Measurements from ENCODE around the gene MBNL2. TPM values are rescaled to one million over a fixed set of nuclear protein-coding genes. Genes with fewer than 3 reads are reported as not detected.

The MBNL2 gene
- total RNA-seq, 1 donor from 2014 or later, result 31.4 TPM

GRCh38 chr13:97288486-97288900 is 66.4 kb downstream of the MBNL2 start:
- ATAC-seq (peak; percentile 82), DNase-seq (ENCODE audit: low spot score) (peak; percentile 79)

DNA sequence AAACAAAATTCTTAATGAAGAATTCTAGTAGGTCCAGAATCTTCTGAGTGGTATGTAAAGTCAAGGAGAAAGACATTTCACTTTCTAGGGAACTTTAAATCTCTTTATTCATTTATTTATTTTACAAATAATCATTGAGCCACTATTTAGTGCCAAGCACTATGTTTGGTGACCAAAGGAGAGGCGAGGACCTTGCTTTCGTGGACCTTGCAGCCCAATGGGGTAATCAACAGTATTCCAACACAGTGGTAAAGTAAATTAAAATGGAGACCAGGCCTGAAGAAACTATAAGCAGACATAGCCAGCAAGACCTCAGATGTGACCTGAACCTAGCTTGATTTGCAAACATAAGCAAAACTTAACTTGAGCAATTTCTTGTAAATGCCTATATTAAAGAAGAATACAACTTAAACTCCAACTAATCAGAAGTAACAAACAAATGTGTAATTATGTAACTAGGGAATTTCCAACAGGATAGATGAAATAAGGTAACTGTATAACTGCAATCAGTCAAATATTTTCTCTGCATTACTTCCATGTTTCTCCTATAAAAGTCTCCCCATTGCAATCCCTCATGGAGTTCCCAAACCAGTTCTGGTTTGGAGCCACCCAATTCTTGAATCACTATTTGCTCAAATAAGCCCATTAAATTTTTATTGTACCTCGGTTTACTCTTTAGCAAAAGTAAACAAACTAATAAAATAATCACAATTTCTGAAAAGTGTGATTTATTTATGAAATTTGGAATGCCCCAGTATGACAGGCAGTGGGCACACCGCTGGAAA is 67.6 kb downstream of the MBNL2 start:
- ATAC-seq (no peak), DNase-seq (ENCODE audit: low spot score) (no peak)

GRCh38 chr13:97295283-97296182 is 73.4 kb downstream of the MBNL2 start:
- DNase-seq (ENCODE audit: low spot score) (no peak), ATAC-seq (no peak)

DNA sequence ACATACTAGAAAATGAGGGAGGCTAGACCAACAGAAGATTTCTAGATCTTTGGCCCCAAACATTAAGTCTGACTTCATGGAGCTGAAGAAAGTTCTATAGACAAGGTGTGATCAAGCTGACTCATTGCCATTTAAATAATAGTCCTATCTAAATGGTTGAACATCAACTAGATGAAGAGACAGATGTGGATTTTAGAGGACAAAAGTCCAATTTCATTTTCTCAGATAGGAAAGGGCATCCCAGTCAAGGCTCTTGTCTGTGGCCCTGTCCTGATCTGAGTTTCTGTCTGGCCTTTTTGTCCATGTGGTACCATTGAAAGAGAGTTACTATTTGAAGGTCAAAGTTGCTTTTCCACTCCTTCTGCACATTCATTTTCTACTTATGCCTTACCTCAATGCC is 74.6 kb downstream of the MBNL2 start:
- ATAC-seq, result peak; percentile 69
- DNase-seq (ENCODE audit: low spot score), result no peak

- DNase-seq (ENCODE audit: low spot score) (no peak), ATAC-seq (no peak)
Measured at GRCh38 chr13:97298816-97299215, 76.7 kb downstream of the MBNL2 start.

DNA sequence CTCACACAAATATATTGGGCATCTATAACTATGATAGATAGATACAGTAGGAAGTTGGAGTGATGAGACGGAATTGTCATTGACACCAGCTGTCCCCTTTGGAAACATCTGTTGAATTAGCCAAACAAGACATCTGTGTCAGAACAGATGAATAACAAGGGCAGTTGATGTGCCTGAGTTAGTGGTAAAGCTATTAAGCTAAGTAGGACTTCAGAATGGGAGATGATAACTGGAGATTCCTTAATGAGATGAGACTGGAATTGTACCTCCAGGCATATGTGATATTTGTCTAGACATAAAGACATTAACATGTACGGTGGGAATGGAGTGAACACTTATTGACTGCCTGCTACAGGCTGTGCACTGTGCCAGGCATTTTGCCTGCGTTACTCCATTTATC is 78.7 kb downstream of the MBNL2 start:
- ATAC-seq (no peak), DNase-seq (ENCODE audit: low spot score) (no peak)

GRCh38 chr13:97301382-97302095 is 79.4 kb downstream of the MBNL2 start:
- peak; percentile 24 for ATAC-seq
- DNase-seq (ENCODE audit: low spot score), result no peak

DNA sequence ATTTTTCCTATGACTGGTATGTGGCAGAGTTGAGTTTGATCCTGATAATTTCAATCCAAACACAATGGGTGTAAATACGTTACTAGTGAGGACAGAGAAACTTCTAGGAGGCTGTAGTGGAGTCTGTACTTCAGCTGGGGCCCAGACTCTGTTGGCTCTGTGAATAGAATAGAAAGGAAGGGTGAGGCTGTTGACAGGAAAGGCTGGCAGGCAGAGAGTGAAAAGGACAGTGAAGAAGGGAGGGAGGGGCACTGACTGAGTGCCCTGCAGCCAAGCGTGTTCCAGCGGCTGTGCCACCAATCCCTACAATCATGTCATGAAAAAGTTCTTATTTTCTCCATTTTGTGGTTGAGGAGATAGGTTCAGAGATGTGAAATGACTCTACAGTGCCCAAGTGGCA is 80.5 kb downstream of the MBNL2 start:
- ATAC-seq, result peak; percentile 28

DNA sequence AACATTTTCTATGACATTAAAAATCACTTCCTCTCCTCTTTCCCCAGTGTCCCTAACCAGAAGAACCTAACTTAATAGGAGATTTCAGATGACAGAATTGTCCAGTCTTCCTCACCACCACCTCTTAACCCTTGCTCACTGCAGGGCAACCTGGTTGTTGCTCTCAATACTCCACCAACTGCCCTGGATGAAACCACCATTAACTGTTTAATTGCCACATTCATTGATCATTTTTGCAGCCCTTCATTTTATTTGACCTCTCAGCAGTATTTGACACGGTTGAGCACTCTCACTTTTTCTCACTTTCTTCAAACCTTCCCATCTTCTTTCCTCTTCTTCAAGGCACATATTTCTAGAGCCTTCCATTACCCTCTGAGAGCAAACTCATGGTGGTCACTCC is 84.0 kb downstream of the MBNL2 start:
- DNase-seq (ENCODE audit: low spot score) (no peak), ATAC-seq (peak; percentile 15)

More for the DNA sequence above, 80.5 kb downstream of the MBNL2 start:
- DNase-seq (ENCODE audit: low spot score), result no peak

- DNase-seq (ENCODE audit: low spot score), result no peak
Measured at GRCh38 chr13:97306645-97307044, 84.5 kb downstream of the MBNL2 start.

GRCh38 chr13:97307118-97307881 is 85.2 kb downstream of the MBNL2 start:
- ATAC-seq (peak; percentile 23), DNase-seq (ENCODE audit: low spot score) (no peak)

More at GRCh38 chr13:97306645-97307044, 84.5 kb downstream of the MBNL2 start:
- ATAC-seq, result peak; percentile 42

- peak; percentile 74 for ATAC-seq
- DNase-seq (ENCODE audit: low spot score), result peak; percentile 55
Measured at GRCh38 chr13:97307882-97308624, 85.9 kb downstream of the MBNL2 start.

DNA sequence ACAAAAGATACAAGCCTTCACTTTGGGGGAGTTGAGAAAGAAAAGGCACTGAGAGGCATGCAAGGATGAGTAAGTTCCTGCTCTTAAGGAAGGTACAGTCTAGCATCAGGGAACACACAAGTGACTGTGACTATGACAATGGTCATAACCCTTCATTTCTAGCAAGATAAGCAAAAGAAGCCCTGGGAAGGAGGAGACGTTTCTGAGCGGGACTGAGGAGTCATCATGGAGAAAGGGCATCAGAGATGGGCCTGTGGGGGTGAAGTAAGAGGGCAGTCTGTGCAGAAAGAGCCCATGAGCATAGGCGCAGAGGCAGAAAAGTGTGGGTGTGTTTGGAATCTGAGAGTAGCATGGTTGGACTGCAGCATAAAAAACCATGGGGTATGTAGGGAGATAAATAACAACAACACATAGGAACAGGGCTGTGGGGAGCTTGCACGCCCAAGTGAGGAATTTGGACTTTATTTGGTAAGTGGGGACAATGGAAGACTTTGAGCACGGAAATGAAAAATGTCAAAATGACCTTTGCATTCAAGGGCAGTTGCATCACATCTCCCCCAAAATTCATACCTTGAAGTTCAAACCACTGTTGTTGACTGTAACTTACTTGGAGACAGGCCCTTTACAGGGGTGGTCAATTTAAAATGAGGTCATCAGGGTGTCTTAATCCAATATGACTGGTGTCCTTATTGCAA is 86.7 kb downstream of the MBNL2 start:
- ATAC-seq, result no peak

GRCh38 chr13:97310809-97311436 is 88.8 kb downstream of the MBNL2 start:
- ATAC-seq (no peak), DNase-seq (ENCODE audit: low spot score) (no peak)

More for the DNA sequence above, 86.7 kb downstream of the MBNL2 start:
- no peak for DNase-seq (ENCODE audit: low spot score)

DNA sequence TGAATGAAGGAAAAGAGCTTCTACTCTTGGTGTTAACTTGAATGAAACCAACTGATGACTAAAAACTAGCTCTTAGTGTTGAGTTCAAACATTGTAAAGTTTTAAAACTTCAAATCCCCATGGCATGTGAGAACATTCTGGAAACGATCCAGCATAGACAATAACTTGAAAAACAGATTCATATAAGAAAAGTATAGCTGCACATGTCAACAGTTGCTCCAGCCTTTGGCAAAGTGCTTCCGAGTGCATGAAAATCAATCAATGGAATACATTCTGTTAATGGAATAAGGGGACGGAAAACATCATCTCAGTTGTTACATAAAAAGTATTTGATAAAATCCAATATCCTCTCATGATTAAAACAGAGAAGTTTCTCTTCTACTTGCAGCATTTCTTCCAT is 89.8 kb downstream of the MBNL2 start:
- no peak for ATAC-seq
- no peak for DNase-seq (ENCODE audit: low spot score)

DNA sequence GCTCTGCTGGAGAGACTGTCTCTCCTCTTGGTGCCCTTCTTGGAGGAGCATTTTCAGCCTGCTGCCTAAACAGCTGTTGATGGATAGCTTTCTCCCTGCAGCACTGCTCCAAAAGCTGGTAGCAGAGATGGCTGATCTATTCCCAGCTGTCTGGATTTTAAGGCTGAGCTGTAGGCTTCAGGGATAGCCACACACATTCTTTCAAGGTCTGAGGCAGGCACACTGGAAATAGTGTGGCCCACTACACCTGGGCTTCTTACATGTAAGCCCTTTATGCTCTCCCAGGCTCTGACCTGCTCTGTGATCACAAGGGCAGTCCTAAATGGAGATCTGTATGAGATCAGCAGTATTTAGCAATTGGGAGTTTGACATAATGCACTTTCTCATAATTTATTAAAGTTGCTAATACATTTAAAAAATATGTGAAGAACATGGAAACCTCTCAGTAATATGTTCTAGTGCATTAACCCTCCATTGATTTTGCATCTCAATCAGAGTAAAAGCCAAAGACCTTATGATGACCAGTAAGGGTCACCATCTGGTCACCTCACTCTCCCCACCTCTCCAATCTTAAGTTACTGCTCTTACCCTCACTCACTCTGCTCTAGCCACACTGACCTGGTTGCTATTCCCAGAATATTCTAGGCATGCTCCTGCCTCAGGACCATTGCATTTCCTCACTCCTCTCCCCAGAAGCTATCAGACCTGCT is 91.6 kb downstream of the MBNL2 start:
- DNase-seq (ENCODE audit: low spot score), result no peak

GRCh38 chr13:97316390-97316789 is 94.3 kb downstream of the MBNL2 start:
- peak; percentile 54 for ATAC-seq
- no peak for DNase-seq (ENCODE audit: low spot score)

More for the DNA sequence above, 91.6 kb downstream of the MBNL2 start:
- no peak for ATAC-seq

DNA sequence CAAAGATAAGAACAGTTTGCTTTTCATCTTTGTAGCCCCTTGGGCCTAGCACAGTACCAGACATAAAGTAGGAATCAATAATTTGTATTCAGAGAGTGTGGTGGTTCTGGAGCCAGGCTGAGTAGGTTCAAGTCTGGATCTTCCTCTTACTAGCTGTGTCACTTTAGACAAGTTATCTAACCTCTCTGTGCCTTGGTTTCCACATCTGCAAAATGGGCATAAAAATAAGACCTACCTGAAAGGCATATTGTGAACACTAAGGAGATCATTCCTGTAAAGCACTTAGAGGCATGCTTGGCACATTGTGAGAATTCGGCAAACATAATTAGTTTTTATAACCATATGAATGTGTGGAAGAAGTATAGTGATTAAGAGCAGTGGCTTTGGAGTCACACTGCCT is 95.8 kb downstream of the MBNL2 start:
- no peak for ATAC-seq

More for the DNA sequence above, 95.8 kb downstream of the MBNL2 start:
- DNase-seq (ENCODE audit: low spot score), result no peak
